ENCODE data around the gene INCENP.
A peak's percentile ranks its signal among the peaks of the same experiment; 100 is the strongest.

INCENP gene

DNA sequence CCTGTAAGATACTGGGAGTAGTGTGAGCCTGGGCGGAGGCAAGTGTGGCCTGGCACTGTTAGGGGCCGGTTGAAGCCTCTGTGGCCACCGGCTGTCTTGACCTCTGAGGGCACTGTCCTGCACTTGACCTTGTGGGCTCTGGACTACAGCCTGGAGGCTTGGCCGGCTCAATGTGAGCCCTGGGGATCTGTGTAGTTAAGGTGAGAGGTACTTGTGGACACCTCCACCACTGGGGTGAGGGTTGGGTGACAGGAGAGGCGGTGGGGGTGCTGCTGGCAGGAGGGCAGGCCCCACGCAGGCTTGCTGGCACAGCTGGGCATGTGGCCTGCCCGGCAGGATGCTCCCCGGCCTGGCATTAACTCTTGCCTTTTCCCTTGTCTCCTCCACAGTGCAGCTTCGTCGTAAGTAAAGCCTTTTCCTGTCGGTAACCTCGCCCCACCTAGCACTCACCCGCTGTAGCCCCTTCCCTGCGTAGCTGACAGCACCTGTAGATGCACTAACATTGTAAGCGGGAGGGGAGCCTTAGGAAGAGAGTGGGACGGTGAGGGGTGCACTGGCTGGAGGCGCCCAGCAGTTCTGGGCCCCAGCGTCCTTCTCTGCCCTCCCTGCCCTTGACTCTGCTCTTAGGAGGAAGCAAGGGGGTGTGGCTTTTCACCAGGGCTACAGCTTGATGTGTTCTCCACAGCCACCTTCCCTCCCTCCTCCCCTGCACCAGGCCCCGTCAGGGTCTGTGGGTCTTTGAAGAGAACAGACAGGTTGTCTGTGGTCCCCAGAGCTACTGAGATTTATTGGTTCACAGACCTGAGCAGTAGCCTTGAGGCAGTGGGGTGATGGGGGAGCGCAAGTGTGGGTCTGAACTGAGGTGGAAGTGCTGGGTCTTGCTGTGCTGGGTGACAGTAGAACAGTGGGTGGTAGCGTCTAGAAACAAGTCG lies 17.6 kb downstream of the INCENP start:
- no peak for DNase-seq

- DNase-seq: no peak
Measured at GRCh38 chr11:62142043-62142375, 18.2 kb downstream of the INCENP start.

DNA sequence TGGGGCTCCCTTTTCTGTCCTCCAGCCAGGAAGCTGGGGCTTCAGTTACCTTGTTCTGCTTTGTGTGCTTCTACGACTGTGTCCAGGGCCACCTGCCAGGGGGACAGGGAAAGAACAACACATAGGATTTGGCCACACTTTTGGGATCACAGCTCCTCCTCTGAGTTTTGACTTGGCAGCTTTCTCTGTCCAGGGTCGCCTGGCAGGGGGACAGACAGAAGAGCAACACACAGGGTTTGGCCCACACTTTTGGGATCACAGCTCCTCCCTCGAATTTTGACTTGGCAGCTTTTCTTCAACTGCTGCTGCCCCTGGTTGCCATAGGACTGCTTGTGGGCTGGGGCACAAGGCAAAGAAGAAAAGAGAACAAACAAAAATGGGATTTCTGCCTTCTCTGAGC lies 19.1 kb downstream of the INCENP start:
- no peak for DNase-seq

DNA sequence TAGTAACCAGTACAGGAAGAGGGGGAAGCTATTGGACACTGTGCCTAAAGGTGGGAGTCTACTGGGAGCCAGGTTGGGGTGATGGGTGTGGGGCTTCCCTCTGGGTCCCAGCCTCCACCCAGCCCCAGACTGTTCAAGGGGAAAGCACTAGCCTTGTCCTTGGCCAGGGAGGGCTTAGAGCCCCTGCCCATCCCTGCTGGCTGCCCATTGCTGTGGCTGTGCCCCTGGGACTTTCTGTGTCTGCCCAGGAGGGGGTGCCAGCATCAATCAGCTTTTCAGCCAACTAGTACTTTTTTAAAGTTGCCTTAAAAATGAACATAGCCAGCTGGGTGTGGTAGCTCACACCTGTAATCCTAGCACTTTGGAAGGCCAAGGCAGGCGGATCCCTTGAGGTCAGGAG lies 19.9 kb downstream of the INCENP start:
- no peak for DNase-seq

DNA sequence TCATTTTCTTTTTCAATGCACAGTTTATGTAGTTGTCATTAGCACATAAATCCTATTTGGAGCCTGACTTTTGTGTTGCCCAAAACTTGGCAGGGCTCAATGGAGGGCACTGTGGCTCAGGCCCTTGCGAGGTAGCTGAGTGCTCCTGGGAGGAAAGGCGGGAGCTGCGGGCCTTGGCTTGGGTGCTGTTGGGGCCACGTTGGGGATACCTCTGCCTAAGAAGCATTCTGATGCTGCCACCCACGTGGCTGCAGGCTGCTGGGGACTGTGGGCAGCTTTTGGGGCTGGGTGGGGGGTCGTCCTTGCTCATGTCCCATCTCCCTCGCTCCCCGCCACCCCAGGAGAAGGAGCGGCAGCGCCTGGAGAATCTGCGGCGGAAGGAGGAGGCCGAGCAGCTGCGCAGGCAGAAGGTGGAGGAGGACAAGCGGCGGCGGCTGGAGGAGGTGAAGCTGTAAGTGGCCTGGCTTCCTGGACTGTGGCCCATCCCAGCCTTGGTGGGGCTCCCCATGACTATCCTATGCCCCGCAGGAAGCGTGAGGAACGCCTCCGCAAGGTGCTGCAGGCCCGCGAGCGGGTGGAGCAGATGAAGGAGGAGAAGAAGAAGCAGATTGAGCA lies 20.9 kb downstream of the INCENP start:
- no peak for DNase-seq

DNA sequence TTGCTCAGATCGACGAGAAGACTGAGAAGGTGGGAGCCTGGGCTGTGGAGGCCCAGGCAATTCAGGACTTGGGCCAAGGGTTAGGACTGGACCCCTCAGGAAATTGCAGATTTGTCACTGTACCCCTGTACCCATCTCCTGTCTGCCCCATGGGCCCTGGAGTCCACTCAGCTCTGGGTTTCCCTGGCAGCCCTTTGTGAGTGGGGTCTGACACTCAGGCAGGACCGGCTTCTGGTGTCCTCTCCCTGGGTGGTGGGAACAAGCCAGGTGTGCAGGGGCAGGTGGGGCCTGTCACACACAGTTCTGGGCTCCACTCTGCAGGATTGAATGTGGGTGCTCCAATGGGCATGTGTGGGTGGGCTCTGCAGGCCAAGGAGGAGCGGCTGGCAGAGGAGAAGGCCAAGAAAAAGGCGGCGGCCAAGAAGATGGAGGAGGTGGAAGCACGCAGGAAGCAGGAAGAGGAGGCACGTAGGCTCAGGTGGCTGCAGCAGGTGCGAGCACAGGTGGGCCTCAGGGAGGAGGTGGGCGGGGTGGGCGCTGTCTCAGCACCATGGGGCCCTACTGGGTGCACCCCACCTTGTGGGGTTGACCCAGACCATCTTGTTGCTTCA lies 21.6 kb downstream of the INCENP start:
- no peak for DNase-seq

DNA sequence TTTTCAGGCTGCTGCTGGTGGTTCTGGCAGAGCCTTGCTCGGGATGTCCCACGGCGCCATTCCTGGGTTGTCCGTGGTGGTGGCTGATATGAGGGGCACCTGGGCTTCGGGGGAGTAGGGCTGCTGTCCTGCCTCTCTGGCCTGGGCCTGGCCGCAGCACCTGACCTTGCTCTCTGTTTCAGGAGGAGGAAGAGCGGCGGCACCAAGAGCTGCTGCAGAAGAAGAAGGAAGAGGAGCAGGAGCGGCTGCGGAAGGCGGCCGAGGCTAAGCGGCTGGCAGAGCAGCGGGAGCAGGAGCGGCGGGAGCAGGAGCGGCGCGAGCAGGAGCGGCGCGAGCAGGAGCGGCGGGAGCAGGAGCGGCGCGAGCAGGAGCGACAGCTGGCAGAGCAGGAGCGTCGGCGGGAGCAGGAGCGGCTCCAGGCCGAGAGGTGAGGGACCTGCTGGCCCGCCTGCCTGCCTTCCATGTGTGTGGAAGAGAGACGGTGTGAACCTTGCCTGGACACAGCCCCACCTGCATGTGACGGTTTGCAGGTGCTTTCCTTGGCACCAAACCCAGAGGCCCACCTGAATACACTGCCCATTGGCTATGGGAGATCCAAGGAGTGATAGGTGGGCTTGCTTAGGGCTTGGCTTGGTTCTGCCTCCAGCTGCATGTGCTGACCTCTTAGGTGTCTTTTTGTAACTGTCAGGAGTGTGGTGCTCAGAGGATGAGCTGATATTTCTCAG lies 22.8 kb downstream of the INCENP start:
- DNase-seq: no peak

DNA sequence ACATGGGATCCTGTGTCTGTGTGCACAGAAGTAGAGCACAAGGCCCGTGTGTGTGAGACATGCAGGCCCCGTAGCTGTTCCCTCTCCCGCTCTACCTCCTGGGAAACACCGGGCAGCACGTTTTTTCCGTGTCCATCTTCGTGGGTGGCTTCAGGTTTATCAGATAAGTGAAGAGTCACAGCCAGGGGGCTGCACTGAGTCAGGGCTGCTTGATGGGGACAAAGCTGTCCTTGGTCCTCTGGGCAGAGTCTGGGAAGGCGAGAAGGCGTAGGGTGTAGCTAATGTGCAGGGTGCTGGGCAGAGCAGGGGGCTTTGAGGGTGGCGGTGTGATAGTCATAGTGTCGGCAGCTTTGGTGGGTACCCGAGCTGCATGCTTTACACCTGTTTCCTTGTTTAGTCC lies 23.7 kb downstream of the INCENP start:
- DNase-seq: no peak

GRCh38 chr11:62148271-62148980 lies 24.6 kb downstream of the INCENP start:
- no peak for DNase-seq

GRCh38 chr11:62149986-62150886 lies 26.4 kb downstream of the INCENP start:
- DNase-seq: no peak

GRCh38 chr11:62150887-62151736 lies 27.3 kb downstream of the INCENP start:
- DNase-seq: no peak

GRCh38 chr11:62151737-62152102 lies 27.9 kb downstream of the INCENP start:
- no peak for DNase-seq

- no peak for DNase-seq
Measured at GRCh38 chr11:62152245-62153086, 28.7 kb downstream of the INCENP start.

DNA sequence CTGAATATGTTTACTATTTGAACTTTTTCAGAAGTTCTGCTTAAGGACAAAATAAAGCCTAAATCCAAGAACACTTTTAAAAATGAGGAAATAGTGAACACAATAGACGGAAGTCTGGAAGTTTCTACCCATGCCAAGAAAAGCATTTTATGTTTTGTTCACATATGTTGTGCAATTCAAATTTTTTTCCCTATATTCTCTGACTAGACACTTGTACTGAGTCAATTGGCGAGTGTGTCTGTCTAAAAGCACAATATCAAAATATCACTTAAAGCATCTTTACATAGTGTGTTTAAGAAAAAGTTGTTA lies 29.2 kb downstream of the INCENP start:
- no peak for DNase-seq

- DNase-seq: no peak
Measured at GRCh38 chr11:62153617-62154016, 29.8 kb downstream of the INCENP start.

GRCh38 chr11:62157603-62158002 lies 33.8 kb downstream of the INCENP start:
- DNase-seq: no peak

GRCh38 chr11:62166371-62166770 lies 42.6 kb downstream of the INCENP start:
- DNase-seq: no peak

GRCh38 chr11:62169448-62169847 lies 45.6 kb downstream of the INCENP start:
- no peak for DNase-seq

- no peak for DNase-seq
Measured at GRCh38 chr11:62169935-62170334, 46.1 kb downstream of the INCENP start.

DNA sequence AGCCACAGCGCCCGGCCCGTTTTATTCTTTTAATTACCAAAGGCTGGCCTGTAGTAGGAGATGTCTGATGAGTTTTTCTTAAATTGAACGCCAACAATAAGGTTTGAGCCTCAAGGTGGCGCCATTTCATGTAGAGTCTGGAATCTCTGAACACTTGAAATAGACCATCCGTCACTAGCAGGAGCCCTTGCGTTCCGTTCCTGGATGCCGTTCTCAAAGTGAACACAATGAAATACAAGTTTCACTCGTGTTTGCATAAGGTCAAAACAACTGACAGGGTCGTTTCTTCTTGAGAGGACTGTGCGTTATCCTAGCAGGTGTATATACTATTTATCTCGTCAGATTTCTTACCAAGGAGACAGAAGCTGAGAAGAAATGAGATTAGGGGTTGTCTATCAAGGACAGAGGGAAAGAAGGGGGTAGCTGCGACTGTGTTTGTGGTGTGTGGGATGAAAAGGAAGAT lies 47.5 kb downstream of the INCENP start:
- peak; percentile 68 for DNase-seq

Measured in stimulated activated CD4-positive, alpha-beta T cell treated with anti-CD3 and anti-CD28 coated beads, Interleukin-12 subunit alpha, Interleukin-12 subunit beta, amount 100 ng/mL, for 4 hours (primary cell).